ENCODE measurements around the gene XRN2. TPM values are rescaled to one million over a fixed set of nuclear protein-coding genes. Genes with fewer than 3 reads are reported as not detected.

Gene XRN2
- total and polyA plus RNA-seq, 4 donors, result 48.5 to 67.1 (median 56.9) TPM

- Histone ChIP-seq H3K4me3 (ENCODE audit: low read depth, low read length) (no peak overlapping the region), H3K27ac (ENCODE audit: low read depth, low read length) (no peak overlapping the region), H3K4me1 (ENCODE audit: control insufficient read depth, insufficient read depth, low read length) (no peaks in the 10 kb centered on the region), H3K36me3 (ENCODE audit: control insufficient read depth, insufficient read depth, low read length) (no peaks in the 10 kb centered on the region), H3K27me3 (ENCODE audit: control insufficient read depth, insufficient read depth, low read length) (no peaks in the 10 kb centered on the region), H3K9me3 (ENCODE audit: control insufficient read depth, insufficient read depth, low read length) (no peaks in the 10 kb centered on the region)
- no CpG with 5 or more reads among the region's 2 CpGs for WGBS (ENCODE audit: insufficient coverage)
- DNase-seq (ENCODE audit: low read depth in 4 of 6, low spot score in 6 of 6), result no peak
Observed at GRCh38 chr20:21289651-21290050, 13.5 kb upstream of the XRN2 start.

DNA sequence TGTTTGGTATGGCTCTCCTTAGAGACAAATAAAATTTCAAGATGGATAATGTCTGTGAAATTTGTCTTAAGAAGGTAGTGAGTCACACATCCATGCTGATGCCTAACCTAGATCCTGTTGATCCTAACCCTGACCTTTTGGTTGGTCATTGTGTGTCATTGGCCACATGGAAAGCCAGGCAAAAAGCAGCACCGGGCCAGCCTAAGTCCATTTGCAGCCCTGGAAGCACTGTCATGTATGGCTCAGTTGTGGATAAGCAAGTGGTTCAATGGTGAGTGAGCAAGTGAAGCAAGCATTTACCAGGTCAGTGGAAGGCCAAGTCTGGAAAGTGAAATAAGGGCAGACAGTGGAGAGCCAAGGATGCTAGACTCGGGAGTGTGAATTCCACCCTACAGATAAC is 12.1 kb upstream of the XRN2 start:
- no peaks in the 10 kb centered on the region for H3K9me3 ChIP-seq (ENCODE audit: control insufficient read depth, insufficient read depth, low read length)
- H3K27me3 ChIP-seq (ENCODE audit: control insufficient read depth, insufficient read depth, low read length), result no peaks in the 10 kb centered on the region
- no peak overlapping the region for H3K4me3 ChIP-seq (ENCODE audit: low read depth, low read length)
- 100% methylated on average over 1 of the region's 2 CpGs for WGBS (ENCODE audit: insufficient coverage)
- no peaks in the 10 kb centered on the region for H3K4me1 ChIP-seq (ENCODE audit: control insufficient read depth, insufficient read depth, low read length)
- no peak for DNase-seq (ENCODE audit: low read depth in 4 of 6, low spot score in 6 of 6)
- H3K27ac ChIP-seq (ENCODE audit: low read depth, low read length), result no peak overlapping the region
- H3K36me3 ChIP-seq (ENCODE audit: control insufficient read depth, insufficient read depth, low read length), result no peaks in the 10 kb centered on the region

- Histone ChIP-seq H3K27me3 (ENCODE audit: control insufficient read depth, insufficient read depth, low read length) (no peaks in the 10 kb centered on the region), H3K4me1 (ENCODE audit: control insufficient read depth, insufficient read depth, low read length) (no peaks in the 10 kb centered on the region), H3K4me3 (ENCODE audit: low read depth, low read length) (no peak overlapping the region), H3K36me3 (ENCODE audit: control insufficient read depth, insufficient read depth, low read length) (no peaks in the 10 kb centered on the region), H3K27ac (ENCODE audit: low read depth, low read length) (no peak overlapping the region), H3K9me3 (ENCODE audit: control insufficient read depth, insufficient read depth, low read length) (no peaks in the 10 kb centered on the region)
- 93% methylated on average over 4 of the region's 5 CpGs for WGBS (ENCODE audit: insufficient coverage)
- DNase-seq (ENCODE audit: low read depth in 4 of 6, low spot score in 6 of 6), result no peak
Observed at GRCh38 chr20:21294755-21295154, 8.4 kb upstream of the XRN2 start.

GRCh38 chr20:21301940-21302663 is 1.0 kb upstream of the XRN2 start:
- Histone ChIP-seq H3K4me1 (ENCODE audit: control insufficient read depth, insufficient read depth, low read length) (no peaks in the 10 kb centered on the region), H3K36me3 (ENCODE audit: control insufficient read depth, insufficient read depth, low read length) (no peaks in the 10 kb centered on the region), H3K27ac (ENCODE audit: low read depth, low read length) (no peak overlapping the region), H3K4me3 (ENCODE audit: low read depth, low read length) (peak overlapping the region; percentile 71), H3K9me3 (ENCODE audit: control insufficient read depth, insufficient read depth, low read length) (no peaks in the 10 kb centered on the region), H3K27me3 (ENCODE audit: control insufficient read depth, insufficient read depth, low read length) (no peaks in the 10 kb centered on the region)
- 83% methylated on average over 1 of the region's 9 CpGs for WGBS (ENCODE audit: insufficient coverage)
- peak in 1 of 6 donors; percentile 6 for DNase-seq (ENCODE audit: low read depth in 4 of 6, low spot score in 6 of 6)

DNA sequence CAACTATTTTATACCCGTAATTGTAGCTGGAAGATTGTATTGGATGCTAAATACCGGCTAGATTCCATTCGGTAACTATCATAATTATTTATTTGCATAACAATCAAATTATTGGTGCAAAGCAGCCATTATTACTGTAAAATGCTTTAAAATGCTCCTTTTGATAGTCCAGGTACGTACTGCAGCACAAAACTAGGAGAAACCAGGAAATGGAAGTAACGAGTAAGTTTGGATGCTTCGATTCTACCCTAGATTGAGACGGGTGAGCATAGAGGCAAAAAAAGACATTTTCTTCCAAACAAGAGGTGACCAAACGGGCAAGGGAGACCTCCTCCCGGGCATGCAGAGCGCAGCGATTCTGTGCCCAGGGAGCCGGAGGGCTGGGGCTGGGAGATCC is 469 bp upstream of the XRN2 start:
- H3K27me3 ChIP-seq (ENCODE audit: control insufficient read depth, insufficient read depth, low read length), result no peaks in the 10 kb centered on the region
- H3K4me1 ChIP-seq (ENCODE audit: control insufficient read depth, insufficient read depth, low read length), result no peaks in the 10 kb centered on the region
- DNase-seq (ENCODE audit: low read depth in 4 of 6, low spot score in 6 of 6), result peak in 3 of 6 donors; percentile 7 to 19 (median 15)
- WGBS (ENCODE audit: insufficient coverage), result 0% methylated on average over 9 of the region's 12 CpGs
- peak overlapping the region; percentile 71 for H3K4me3 ChIP-seq (ENCODE audit: low read depth, low read length)
- no peaks in the 10 kb centered on the region for H3K36me3 ChIP-seq (ENCODE audit: control insufficient read depth, insufficient read depth, low read length)
- peak overlapping the region; percentile 88 for H3K27ac ChIP-seq (ENCODE audit: low read depth, low read length)
- no peaks in the 10 kb centered on the region for H3K9me3 ChIP-seq (ENCODE audit: control insufficient read depth, insufficient read depth, low read length)

DNA sequence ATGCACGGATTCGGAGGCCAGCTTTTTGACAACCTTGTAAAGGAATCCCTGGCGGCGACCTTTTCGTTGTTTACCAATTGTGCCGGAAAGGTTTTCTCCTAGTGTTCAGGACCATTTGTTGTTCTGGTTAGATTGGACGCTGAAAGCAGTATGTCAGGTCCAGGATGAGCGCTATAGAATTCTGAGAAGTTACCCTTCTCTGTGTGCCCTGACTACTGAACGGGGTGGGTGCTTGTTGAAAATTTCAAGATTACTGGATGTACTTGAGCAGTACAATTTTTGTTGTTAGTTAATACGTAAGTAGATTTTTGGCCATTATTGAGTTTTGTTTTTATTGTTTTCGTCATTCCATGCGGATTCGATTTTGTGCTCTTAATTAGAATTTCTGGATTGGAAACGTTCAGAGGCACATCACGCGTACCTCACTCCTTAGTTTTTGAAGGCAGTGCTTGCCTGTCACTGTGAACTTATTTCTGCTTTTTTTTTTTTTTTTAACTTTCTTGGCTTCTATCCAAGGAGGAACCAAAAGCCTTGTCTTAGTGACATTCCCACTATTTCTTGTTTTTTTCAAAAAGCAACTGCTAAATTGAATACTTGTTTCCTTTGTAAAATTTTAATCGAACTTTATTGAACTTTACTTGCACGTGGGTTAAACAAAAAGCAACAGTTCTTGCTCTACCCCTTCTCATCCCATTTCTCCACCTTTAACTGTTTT is 898 bp downstream of the XRN2 start:
- Histone ChIP-seq H3K27ac (ENCODE audit: low read depth, low read length) (peak overlapping the region; percentile 88), H3K27me3 (ENCODE audit: control insufficient read depth, insufficient read depth, low read length) (no peaks in the 10 kb centered on the region), H3K4me1 (ENCODE audit: control insufficient read depth, insufficient read depth, low read length) (no peaks in the 10 kb centered on the region), H3K9me3 (ENCODE audit: control insufficient read depth, insufficient read depth, low read length) (peaks cover 3% of the 10 kb centered on the region), H3K36me3 (ENCODE audit: control insufficient read depth, insufficient read depth, low read length) (no peaks in the 10 kb centered on the region), H3K4me3 (ENCODE audit: low read depth, low read length) (peak overlapping the region; percentile 71)
- DNase-seq (ENCODE audit: low read depth in 4 of 6, low spot score in 6 of 6), result peak in 3 of 6 donors; percentile 4 to 45 (median 43)
- WGBS (ENCODE audit: insufficient coverage), result under 1% methylated on average over 14 of the region's 18 CpGs

- no CpG with 5 or more reads among the region's 2 CpGs for WGBS (ENCODE audit: insufficient coverage)
Observed at GRCh38 chr20:21308340-21308739, 5.2 kb downstream of the XRN2 start.

GRCh38 chr20:21309678-21310467 is 6.7 kb downstream of the XRN2 start:
- no peak for DNase-seq (ENCODE audit: low read depth in 4 of 6, low spot score in 6 of 6)
- H3K27me3 ChIP-seq (ENCODE audit: control insufficient read depth, insufficient read depth, low read length), result no peaks in the 10 kb centered on the region
- no peaks in the 10 kb centered on the region for H3K36me3 ChIP-seq (ENCODE audit: control insufficient read depth, insufficient read depth, low read length)
- H3K4me3 ChIP-seq (ENCODE audit: low read depth, low read length), result no peak overlapping the region
- peaks cover 2% of the 10 kb centered on the region for H3K4me1 ChIP-seq (ENCODE audit: control insufficient read depth, insufficient read depth, low read length)
- WGBS (ENCODE audit: insufficient coverage), result no CpG with 5 or more reads among the region's 2 CpGs
- peaks cover 3% of the 10 kb centered on the region for H3K9me3 ChIP-seq (ENCODE audit: control insufficient read depth, insufficient read depth, low read length)
- no peak overlapping the region for H3K27ac ChIP-seq (ENCODE audit: low read depth, low read length)

More at GRCh38 chr20:21308340-21308739, 5.2 kb downstream of the XRN2 start:
- H3K27me3 ChIP-seq (ENCODE audit: control insufficient read depth, insufficient read depth, low read length), result no peaks in the 10 kb centered on the region
- DNase-seq (ENCODE audit: low read depth in 4 of 6, low spot score in 6 of 6), result no peak
- peaks cover 3% of the 10 kb centered on the region for H3K9me3 ChIP-seq (ENCODE audit: control insufficient read depth, insufficient read depth, low read length)
- no peaks in the 10 kb centered on the region for H3K36me3 ChIP-seq (ENCODE audit: control insufficient read depth, insufficient read depth, low read length)
- no peak overlapping the region for H3K27ac ChIP-seq (ENCODE audit: low read depth, low read length)
- no peak overlapping the region for H3K4me3 ChIP-seq (ENCODE audit: low read depth, low read length)
- H3K4me1 ChIP-seq (ENCODE audit: control insufficient read depth, insufficient read depth, low read length), result peaks cover 2% of the 10 kb centered on the region

GRCh38 chr20:21312813-21313474 is 9.8 kb downstream of the XRN2 start:
- H3K36me3 ChIP-seq (ENCODE audit: control insufficient read depth, insufficient read depth, low read length), result no peaks in the 10 kb centered on the region
- WGBS (ENCODE audit: insufficient coverage), result 83% methylated on average over 10 of the region's 10 CpGs
- no peak overlapping the region for H3K4me3 ChIP-seq (ENCODE audit: low read depth, low read length)

More at GRCh38 chr20:21312813-21313474, 9.8 kb downstream of the XRN2 start:
- Histone ChIP-seq H3K27me3 (ENCODE audit: control insufficient read depth, insufficient read depth, low read length) (no peaks in the 10 kb centered on the region), H3K27ac (ENCODE audit: low read depth, low read length) (no peak overlapping the region), H3K4me1 (ENCODE audit: control insufficient read depth, insufficient read depth, low read length) (peaks cover 2% of the 10 kb centered on the region), H3K9me3 (ENCODE audit: control insufficient read depth, insufficient read depth, low read length) (peaks cover 3% of the 10 kb centered on the region)
- DNase-seq (ENCODE audit: low read depth in 4 of 6, low spot score in 6 of 6), result no peak

Measured in spinal cord (tissue), 10 donors.